Karpas-422 (cell line): ENCODE data around the gene TTC27. TPM values are rescaled to one million over a fixed set of nuclear protein-coding genes. Genes with fewer than 3 reads are reported as not detected.

ENCODE experiments used
- DNase-seq: peaks from one replicate; pipeline ENCODE4 v3.0.0-alpha.2; 2015
- H2AFZ ChIP-seq: fragments of 200-600 bp; sonication (generic); 2 replicates; pipeline ENCODE4 v1.6.1; 2014; ENCODE audit warnings: antibody characterized with exemption, low read length, mixed read lengths
- H3K27ac ChIP-seq: fragments of 200-600 bp; sonication (generic); 2 replicates; pipeline ENCODE4 v1.5.1; 2014; ENCODE audit warnings: mild to moderate bottlenecking, low read length, moderate library complexity
- H3K27me3 ChIP-seq: fragments of 200-600 bp; sonication (generic); 2 replicates; pipeline ENCODE4 v1.6.1; 2014; ENCODE audit warnings: low read length, mixed read lengths
- H3K36me3 ChIP-seq: fragments of 200-600 bp; sonication (generic); 2 replicates; pipeline ENCODE4 v1.6.1; 2014; ENCODE audit warnings: low read length, mixed read lengths; ENCODE audit not compliant: insufficient read depth
- H3K4me1 ChIP-seq: fragments of 200-600 bp; sonication (generic); 2 replicates; pipeline ENCODE4 v1.6.1; 2014; ENCODE audit warnings: mild to moderate bottlenecking, low read length, mixed read lengths
- H3K4me2 ChIP-seq: fragments of 200-600 bp; sonication (generic); 2 replicates; pipeline ENCODE4 v1.6.1; 2014; ENCODE audit warnings: low read length, low read depth, mild to moderate bottlenecking; ENCODE audit not compliant: poor library complexity, severe bottlenecking
- H3K4me3 ChIP-seq: fragments of 200-600 bp; sonication (generic); 2 replicates; pipeline ENCODE4 v1.5.1; 2014; ENCODE audit warnings: mild to moderate bottlenecking, antibody characterized with exemption, low read length, mixed read lengths
- H3K79me2 ChIP-seq: fragments of 200-600 bp; sonication (generic); 2 replicates; pipeline ENCODE4 v1.6.1; 2014; ENCODE audit warnings: mild to moderate bottlenecking, low read length, mixed read lengths
- H3K9ac ChIP-seq: fragments of 200-600 bp; sonication (generic); 2 replicates; pipeline ENCODE4 v1.6.0; 2014; ENCODE audit warnings: low read length
- H3K9me2 ChIP-seq: fragments of 200-600 bp; sonication (generic), shearing (Covaris generic); replicated peaks from 2 replicates; pipeline ENCODE4 v1.6.0; 2014; ENCODE audit warnings: mild to moderate bottlenecking, low read length, moderate library complexity; ENCODE audit not compliant: insufficient read depth
- H3K9me3 ChIP-seq: fragments of 300-700, 200-600 bp; sonication (generic); 2 replicates; pipeline ENCODE4 v1.6.1; 2014; ENCODE audit warnings: low read length, mixed read lengths
- H4K20me1 ChIP-seq: fragments of 200-600 bp; sonication (generic); 2 replicates; pipeline ENCODE4 v1.6.1; 2014; ENCODE audit warnings: mild to moderate bottlenecking, antibody characterized with exemption, low read length, low read depth; ENCODE audit not compliant: insufficient read depth
- total RNA-seq: library from RNA; depleted of rRNA; stranded (reverse); fragments of >200 nt; shearing (Covaris generic); gene quantifications from 2 replicates; pipeline ENCODE4 v1.2.3, GENCODE V29; 2014; ENCODE audit warnings: low replicate concordance; rRNA removed

TTC27 gene
- total RNA-seq: 20.4 and 26.8 TPM in 2 replicates

DNA sequence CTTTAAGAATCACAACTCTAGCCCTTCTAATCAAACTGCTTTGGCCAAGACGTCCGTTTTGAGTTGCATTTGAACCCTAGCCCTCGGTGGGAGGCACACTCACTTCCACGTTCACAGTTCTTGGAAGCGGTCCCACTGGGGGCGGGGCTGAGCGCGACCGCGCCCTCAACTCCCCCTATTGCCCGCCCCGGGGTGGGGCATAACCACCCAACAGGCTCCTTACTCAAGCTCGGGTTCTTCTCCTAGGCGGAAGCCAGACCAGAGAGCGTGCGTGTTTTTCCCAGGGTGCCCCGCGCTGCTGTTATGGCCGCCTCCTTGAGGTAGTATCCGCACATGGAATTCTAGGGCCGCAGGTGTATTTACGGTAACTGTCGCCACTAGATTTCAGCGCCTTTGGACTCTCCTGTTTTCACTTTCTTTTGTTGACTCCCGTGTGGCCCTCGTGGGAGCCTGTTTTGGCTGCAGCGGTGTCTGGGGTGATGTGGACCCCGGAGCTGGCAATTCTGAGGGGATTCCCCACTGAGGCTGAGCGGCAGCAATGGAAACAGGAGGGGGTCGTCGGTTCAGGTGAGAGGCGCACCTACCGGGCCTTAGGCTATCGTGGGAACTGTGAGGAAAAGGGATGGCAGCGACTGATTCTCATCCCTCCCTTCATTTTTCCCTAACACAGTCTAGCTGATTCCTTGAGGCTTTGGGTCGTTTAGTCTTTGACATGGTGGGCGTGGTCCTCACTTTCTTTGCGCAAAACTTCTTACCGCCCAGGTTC, at the start of gene TTC27:
TTC27 (plus strand) TSS at position 237 of the 766 bp plus-strand sequence; CDS start at position 480, 243 bp downstream.
- peak within 1 kb of the TSS; percentile 94 for H3K4me3 ChIP-seq
- peaks cover 11% of the 10 kb centered on the region for H3K4me1 ChIP-seq

DNA sequence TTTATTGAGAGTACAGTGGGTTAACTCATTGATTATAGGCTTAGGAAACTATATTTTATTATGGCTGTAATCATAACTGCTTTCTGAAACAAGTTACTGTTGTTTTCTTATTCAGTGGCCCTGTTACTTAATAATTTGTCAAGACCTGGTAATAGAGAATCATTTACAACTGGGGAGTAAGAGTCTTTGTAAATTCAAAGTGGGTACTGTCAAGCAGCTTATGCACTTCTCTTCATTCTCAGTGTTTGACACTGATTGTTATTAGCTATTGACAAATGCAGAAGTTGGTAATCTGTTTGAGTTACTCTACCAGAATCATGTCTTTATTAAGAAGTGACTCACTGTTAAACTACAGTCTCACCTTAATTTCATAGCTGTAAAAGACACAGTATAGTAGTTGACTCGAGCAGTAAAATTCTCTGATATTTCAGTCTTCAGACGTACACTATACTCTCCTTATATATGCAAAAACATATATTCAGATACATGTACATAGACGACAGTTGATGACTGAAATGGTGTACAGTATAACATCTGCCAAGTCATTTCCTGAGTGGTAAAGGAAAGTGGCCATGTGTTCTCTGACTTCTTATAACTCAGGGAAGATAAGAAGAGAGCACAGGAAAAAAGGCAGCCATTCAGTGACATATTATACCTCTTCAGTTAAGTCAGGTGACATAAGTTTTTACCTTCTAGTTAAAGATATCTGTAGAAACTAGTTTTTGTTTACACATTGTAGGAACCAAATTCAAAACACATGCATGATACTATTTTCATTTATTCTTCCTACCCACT, 36.0 kb upstream of the TTC27 start:
- Histone ChIP-seq H3K9ac (no peak overlapping the region), H3K27ac (no peak overlapping the region)

More for the DNA sequence above, at the start of gene TTC27:
- H3K27ac ChIP-seq: no peak within 1 kb of the TSS; the same call in 1 of the 2 replicates
- no peaks in the 10 kb centered on the region for H3K9me3 ChIP-seq
- no peaks in the 10 kb centered on the region for H3K27me3 ChIP-seq
- peak; percentile 98 for DNase-seq
- H3K9me2 ChIP-seq: no peaks in the 10 kb centered on the region
- H4K20me1 ChIP-seq: no peaks in the 10 kb centered on the region
- H3K4me2 ChIP-seq: peak within 1 kb of the TSS; percentile 80
- H3K79me2 ChIP-seq: peaks cover 38% of the 10 kb centered on the region
- peaks cover 23% of the 10 kb centered on the region for H3K36me3 ChIP-seq
- peak within 1 kb of the TSS; percentile 91 for H2AFZ ChIP-seq
- peak within 1 kb of the TSS; percentile 80 for H3K9ac ChIP-seq

DNA sequence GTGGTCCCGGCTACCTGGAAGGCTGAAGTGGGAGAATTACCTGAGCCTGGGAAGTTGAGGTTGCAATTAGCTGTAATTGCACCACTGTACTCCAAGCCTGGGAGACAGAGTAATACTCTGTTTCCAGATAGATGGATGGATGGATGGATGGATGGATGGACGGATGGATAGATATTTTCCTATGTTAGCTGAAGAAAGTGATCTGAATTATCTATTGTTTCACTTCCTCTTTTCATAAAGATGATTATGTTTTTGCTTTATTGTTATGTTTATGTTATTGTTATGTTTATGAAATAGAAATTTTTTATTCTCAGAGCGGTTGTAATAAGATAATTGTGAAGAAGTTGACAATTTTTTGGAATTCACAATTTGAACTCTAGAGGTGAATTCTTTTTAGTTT, 33.3 kb upstream of the TTC27 start:
- H3K36me3 ChIP-seq: peaks cover 16% of the 10 kb centered on the region; the same call in 1 of the 2 replicates
- no peak for DNase-seq
- no peaks in the 10 kb centered on the region for H3K9me3 ChIP-seq
- H4K20me1 ChIP-seq: no peaks in the 10 kb centered on the region
- H3K9ac ChIP-seq: no peak overlapping the region
- H3K79me2 ChIP-seq: peaks cover 30% of the 10 kb centered on the region
- H2AFZ ChIP-seq: no peak overlapping the region
- H3K9me2 ChIP-seq: no peaks in the 10 kb centered on the region
- no peak overlapping the region for H3K27ac ChIP-seq
- no peak overlapping the region for H3K4me3 ChIP-seq
- no peaks in the 10 kb centered on the region for H3K4me1 ChIP-seq
- H3K27me3 ChIP-seq: no peaks in the 10 kb centered on the region
- H3K4me2 ChIP-seq: no peak overlapping the region

More for the DNA sequence above, 36.0 kb upstream of the TTC27 start:
- Histone ChIP-seq H3K4me3 (no peak overlapping the region), H3K79me2 (peaks cover 41% of the 10 kb centered on the region), H3K4me2 (no peak overlapping the region), H3K4me1 (no peaks in the 10 kb centered on the region; the same call in 1 of the 2 replicates), H3K27me3 (no peaks in the 10 kb centered on the region), H3K36me3 (peaks cover 11% of the 10 kb centered on the region; the same call in 1 of the 2 replicates), H3K9me3 (no peaks in the 10 kb centered on the region), H4K20me1 (no peaks in the 10 kb centered on the region), H3K9me2 (no peaks in the 10 kb centered on the region), H2AFZ (no peak overlapping the region)
- DNase-seq: no peak

DNA sequence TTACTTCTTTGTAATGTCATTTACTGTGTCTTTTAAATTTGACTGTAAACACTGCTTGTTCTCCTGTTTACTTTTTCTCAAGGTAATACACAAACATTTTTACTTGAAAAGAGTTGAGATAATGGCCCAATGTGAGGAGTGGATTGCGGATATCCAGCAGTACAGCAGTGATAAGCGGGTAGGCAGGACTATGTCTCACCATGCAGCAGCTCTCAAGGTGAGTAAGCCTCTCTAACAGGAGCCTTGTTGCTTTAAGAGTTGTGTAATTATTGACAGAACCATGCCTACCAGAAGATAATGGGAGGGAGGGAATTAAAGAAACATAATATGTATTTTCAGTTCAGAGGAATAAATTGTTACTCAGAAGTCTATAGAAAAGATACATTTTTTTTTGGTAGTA, 16.5 kb upstream of the TTC27 start:
- H2AFZ ChIP-seq: no peak overlapping the region
- no peak overlapping the region for H3K9ac ChIP-seq
- no peaks in the 10 kb centered on the region for H3K9me3 ChIP-seq
- H3K36me3 ChIP-seq: peaks cover 30% of the 10 kb centered on the region; the same call in 1 of the 2 replicates
- H4K20me1 ChIP-seq: no peaks in the 10 kb centered on the region
- DNase-seq: no peak
- no peaks in the 10 kb centered on the region for H3K27me3 ChIP-seq
- H3K27ac ChIP-seq: no peak overlapping the region
- no peak overlapping the region for H3K4me3 ChIP-seq
- H3K4me2 ChIP-seq: no peak overlapping the region
- no peaks in the 10 kb centered on the region for H3K4me1 ChIP-seq
- H3K79me2 ChIP-seq: peaks cover 6% of the 10 kb centered on the region; the same call in 1 of the 2 replicates
- H3K9me2 ChIP-seq: no peaks in the 10 kb centered on the region

DNA sequence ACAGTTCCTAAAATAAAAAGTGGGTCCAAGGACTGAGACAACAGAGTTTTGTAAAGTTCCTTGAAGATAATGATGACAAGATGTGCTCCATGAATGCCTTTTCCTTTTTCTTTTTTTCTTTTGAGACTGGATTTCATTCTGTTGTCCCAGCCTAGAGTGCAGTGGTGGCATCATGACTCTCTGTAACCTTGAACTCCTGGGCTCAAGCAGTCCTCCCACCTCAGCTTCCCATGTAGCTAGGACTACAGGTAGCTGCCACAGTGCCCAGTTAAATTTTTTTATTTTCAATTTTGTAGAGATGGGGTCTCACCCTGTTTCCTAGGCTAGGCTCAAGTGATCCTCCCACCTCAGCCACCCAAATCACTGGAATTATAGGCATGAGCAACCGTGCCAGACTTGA, 16.1 kb upstream of the TTC27 start:
- Histone ChIP-seq H3K9ac (no peak overlapping the region), H4K20me1 (no peaks in the 10 kb centered on the region), H2AFZ (no peak overlapping the region), H3K4me3 (no peak overlapping the region), H3K9me3 (no peaks in the 10 kb centered on the region), H3K27me3 (no peaks in the 10 kb centered on the region), H3K36me3 (peaks cover 30% of the 10 kb centered on the region; the same call in 1 of the 2 replicates), H3K79me2 (peaks cover 6% of the 10 kb centered on the region; the same call in 1 of the 2 replicates), H3K4me1 (no peaks in the 10 kb centered on the region), H3K27ac (no peak overlapping the region), H3K9me2 (no peaks in the 10 kb centered on the region), H3K4me2 (no peak overlapping the region)
- no peak for DNase-seq

DNA sequence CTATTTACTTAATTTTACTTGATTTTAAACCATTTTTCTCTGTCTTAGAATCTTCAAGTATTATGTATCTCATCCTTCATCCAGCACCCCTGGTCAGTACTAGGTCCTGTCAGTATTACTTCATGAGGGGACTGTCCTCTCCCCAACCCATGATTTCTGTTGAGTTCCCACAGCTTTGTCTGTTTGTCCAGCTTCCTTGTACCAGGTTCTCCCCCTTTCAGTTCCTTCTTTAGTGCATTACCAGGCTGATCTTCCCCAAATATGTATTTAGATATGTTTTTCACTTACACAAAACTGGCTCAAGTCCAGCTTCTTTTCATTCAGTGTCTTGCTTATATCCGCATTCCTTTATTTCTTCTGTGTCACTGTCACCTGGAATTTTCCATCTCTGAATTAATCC, 13.8 kb upstream of the TTC27 start:
- Histone ChIP-seq H3K9me3 (no peaks in the 10 kb centered on the region), H3K4me1 (no peaks in the 10 kb centered on the region), H3K79me2 (peaks cover 6% of the 10 kb centered on the region; the same call in 1 of the 2 replicates), H2AFZ (no peak overlapping the region), H3K27me3 (no peaks in the 10 kb centered on the region), H3K27ac (no peak overlapping the region), H4K20me1 (no peaks in the 10 kb centered on the region), H3K36me3 (peaks cover 35% of the 10 kb centered on the region; the same call in 1 of the 2 replicates), H3K4me3 (no peak overlapping the region), H3K9me2 (no peaks in the 10 kb centered on the region), H3K4me2 (no peak overlapping the region), H3K9ac (no peak overlapping the region)
- no peak for DNase-seq

DNA sequence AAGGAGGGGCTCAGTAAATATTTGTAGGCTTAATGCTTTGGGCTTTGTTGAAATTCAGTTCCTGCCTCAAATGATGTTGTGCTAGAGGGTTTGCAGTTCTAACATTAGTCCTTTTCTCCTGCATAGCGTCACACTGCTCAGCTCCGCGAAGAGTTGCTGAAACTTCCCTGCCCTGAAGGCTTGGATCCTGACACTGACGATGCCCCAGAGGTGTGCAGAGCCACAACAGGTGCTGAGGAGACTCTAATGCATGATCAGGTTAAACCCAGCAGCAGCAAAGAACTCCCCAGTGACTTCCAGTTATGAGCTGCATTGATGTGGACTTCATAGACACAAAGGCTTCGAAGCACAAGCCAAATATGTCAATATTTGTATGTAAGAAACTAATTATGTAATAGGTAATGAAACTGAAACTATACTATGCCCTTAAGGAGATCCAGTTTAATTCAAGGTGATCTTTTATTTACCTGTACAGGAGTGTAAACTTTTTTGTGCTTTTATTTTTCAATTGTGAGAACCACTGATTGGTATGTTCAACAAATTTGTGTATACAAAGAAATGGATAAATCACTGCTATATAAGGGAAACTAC, 10.2 kb upstream of the TTC27 start:
- H3K4me3 ChIP-seq: no peak overlapping the region
- H3K27ac ChIP-seq: no peak overlapping the region
- peaks cover 18% of the 10 kb centered on the region; the same call in 1 of the 2 replicates for H3K36me3 ChIP-seq
- H4K20me1 ChIP-seq: no peaks in the 10 kb centered on the region
- no peaks in the 10 kb centered on the region for H3K9me3 ChIP-seq
- H3K27me3 ChIP-seq: no peaks in the 10 kb centered on the region
- no peak overlapping the region for H2AFZ ChIP-seq
- no peak for DNase-seq
- H3K4me1 ChIP-seq: no peaks in the 10 kb centered on the region
- no peaks in the 10 kb centered on the region for H3K79me2 ChIP-seq
- no peak overlapping the region for H3K4me2 ChIP-seq
- H3K9me2 ChIP-seq: no peaks in the 10 kb centered on the region
- H3K9ac ChIP-seq: no peak overlapping the region
